ENCODE data around the gene SH2D2A.

GRCh38 chr1:156767879-156768604 lies 48.6 kb downstream of the SH2D2A start:
- TF ChIP-seq CTCF (conservative IDR thresholded peaks at IDR 0.05; ENCODE audit: low read depth, low read length) (no peak), CHD1 (IDR thresholded peaks at IDR 0.05; ENCODE audit: low read depth, low read length) (no peak), POLR2A (IDR thresholded peaks at IDR 0.05; ENCODE audit: low read depth, low read length) (peak; percentile 21; the same call in 1 of the 2 replicates), SMC3 (IDR thresholded peaks at IDR 0.05; ENCODE audit: low read depth, low read length) (no peak), FOS (IDR thresholded peaks at IDR 0.05; ENCODE audit: low read depth, low read length) (no peak), RFX5 (IDR thresholded peaks at IDR 0.05; ENCODE audit: low read depth, low read length) (no peak), USF2 (IDR thresholded peaks at IDR 0.05; ENCODE audit: low read depth, low read length) (0 out of 2 replicates have a peak, but pooled peaks have one; percentile 16), MAZ (IDR thresholded peaks at IDR 0.05; ENCODE audit: borderline replicate concordance, low read depth, low read length) (no peak), RCOR1 (IDR thresholded peaks at IDR 0.05; ENCODE audit: insufficient replicate concordance, low read length) (no peak), MAFK (IDR thresholded peaks at IDR 0.05; ENCODE audit: low read depth, low read length) (no peak)
